GM12878 (cell line): ENCODE measurements around the gene BICRAL. TPM values are rescaled to one million over a fixed set of nuclear protein-coding genes. Genes with fewer than 3 reads are reported as not detected.

Source experiments
- ATF2 ChIP-seq: IDR thresholded peaks from 2 replicates; pipeline ENCODE4 v1.6.1; 2012; ENCODE audit warnings: low read length, inconsistent platforms
- CEBPB ChIP-seq, 2 experiments: fragments of 150-350 bp in 1 of 2; IDR thresholded peaks; 2 replicates each; pipeline ENCODE4 v1.6.1; 2012 to 2014; ENCODE audit warnings: low read depth in 2 of 2, low read length in 2 of 2, borderline replicate concordance in 1 of 2, inconsistent platforms in 1 of 2
- FOXM1 ChIP-seq: IDR thresholded peaks from 2 replicates; pipeline ENCODE4 v1.6.1; 2012; ENCODE audit warnings: low read depth, mild to moderate bottlenecking, inconsistent platforms, low read length, moderate library complexity
- GABPA ChIP-seq: IDR thresholded peaks from 2 replicates; pipeline ENCODE4 v1.6.1; 2014; ENCODE audit warnings: antibody characterized with exemption, low read depth, mild to moderate bottlenecking, inconsistent platforms
- MTA2 ChIP-seq: fragments of 450-650 bp; IDR thresholded peaks from 2 replicates; pipeline ENCODE4 v1.6.1; 2016; ENCODE audit warnings: low read depth, mild to moderate bottlenecking, moderate library complexity
- NFYA ChIP-seq: IDR thresholded peaks from 2 replicates; pipeline ENCODE4 v1.6.1; 2011; ENCODE audit warnings: low read depth, mild to moderate bottlenecking, low read length, improper control_type of control experiment, borderline replicate concordance
- NR2C1 ChIP-seq: fragments of 450-650 bp; IDR thresholded peaks from 2 replicates; pipeline ENCODE4 v1.6.1; 2017; ENCODE audit warnings: antibody characterized with exemption, mild to moderate bottlenecking, moderate library complexity
- NR2C2 ChIP-seq: IDR thresholded peaks from 2 replicates; pipeline ENCODE4 v1.6.1; 2011; ENCODE audit warnings: borderline replicate concordance, low read depth; ENCODE audit not compliant: control insufficient read depth, insufficient read length
- POLR2AphosphoS2 ChIP-seq: IDR thresholded peaks from 2 replicates; pipeline ENCODE4 v1.6.1; 2011; ENCODE audit warnings: low read depth, mild to moderate bottlenecking, low read length, improper control_type of control experiment, moderate library complexity
- PRDM15 ChIP-seq: fragments of 450-650 bp; formaldehyde crosslinking; IDR thresholded peaks from 2 replicates; pipeline ENCODE4 v1.4.0; 2020; ENCODE audit warnings: mild to moderate bottlenecking, moderate library complexity
- RAD21 ChIP-seq: IDR thresholded peaks from 2 replicates; pipeline ENCODE4 v1.6.1; 2011; ENCODE audit warnings: mild to moderate bottlenecking, low read depth, low read length, moderate library complexity; ENCODE audit not compliant: insufficient read depth
- RB1 ChIP-seq: fragments of 450-650 bp; formaldehyde crosslinking; IDR thresholded peaks from 2 replicates; pipeline ENCODE4 v1.6.1; 2017; ENCODE audit warnings: mild to moderate bottlenecking, borderline replicate concordance
- RELB ChIP-seq: fragments of 450-650 bp; IDR thresholded peaks from 2 replicates; pipeline ENCODE4 v1.6.1; 2017; ENCODE audit warnings: low read depth, mild to moderate bottlenecking, moderate library complexity
- SIN3A ChIP-seq: IDR thresholded peaks from 2 replicates; pipeline ENCODE4 v1.6.1; 2012; ENCODE audit warnings: low read depth, low read length, improper control_type of control experiment
- SIX5 ChIP-seq: IDR thresholded peaks from 2 replicates; pipeline ENCODE4 v1.6.1; 2011; ENCODE audit warnings: mild to moderate bottlenecking, low read depth, low read length, moderate library complexity; ENCODE audit not compliant: severe bottlenecking
- SP1 ChIP-seq: IDR thresholded peaks from one replicate; pipeline ENCODE4 v1.6.1; 2011; ENCODE audit warnings: low read depth, low read length
- polyA plus RNA-seq, 11 experiments: library from polyadenylated mRNA; depleted of rRNA in 4 of 11; unstranded in 6 of 11; stranded (reverse) in 5 of 11; fragments of >200 nt; fragmentation: Nextera tagmentation in 4 of 11; fragmentation: Illumina TruSeq in 1 of 11; extraction: Ambion mirVana in 4 of 11; extraction: Trizol in 1 of 11; gene quantifications; 1 replicate in 1 of 11; 2 replicates in 10 of 11; pipeline versions ENCODE4 v1.2.1 to v1.2.3, GENCODE V29; 2011 to 2016; ENCODE audit warnings: inconsistent platforms in 2 of 11, missing spikeins in 2 of 11, low read depth in 1 of 11
- total RNA-seq, 4 experiments: library from RNA; depleted of rRNA in 3 of 4; stranded (reverse); fragments of >200 nt in 3 of 4; fragmentation: Illumina TruSeq in 1 of 4; extraction: Trizol in 1 of 4; gene quantifications; 2 replicates each; pipeline versions ENCODE4 v1.2.1 to v1.2.3, GENCODE V29; 2013 to 2021
- TF ChIP-seq, protein P1 (sequence below): fragments of 150-350 bp; IDR thresholded peaks from 2 replicates; pipeline ENCODE4 v1.6.1; 2014; ENCODE audit warnings: mild to moderate bottlenecking, low read depth, low read length
- TF ChIP-seq, protein P2 (sequence below): fragments of 450-650 bp; IDR thresholded peaks from 2 replicates; pipeline ENCODE4 v1.6.1; 2017; ENCODE audit warnings: borderline replicate concordance

The BICRAL gene
- total and polyA plus RNA-seq, 10 of the 15 experiments (the other 5 are each of a cell fraction or from before 2014, with no cell fraction given), result 1.9 to 16.6 (median 8.5) TPM

DNA sequence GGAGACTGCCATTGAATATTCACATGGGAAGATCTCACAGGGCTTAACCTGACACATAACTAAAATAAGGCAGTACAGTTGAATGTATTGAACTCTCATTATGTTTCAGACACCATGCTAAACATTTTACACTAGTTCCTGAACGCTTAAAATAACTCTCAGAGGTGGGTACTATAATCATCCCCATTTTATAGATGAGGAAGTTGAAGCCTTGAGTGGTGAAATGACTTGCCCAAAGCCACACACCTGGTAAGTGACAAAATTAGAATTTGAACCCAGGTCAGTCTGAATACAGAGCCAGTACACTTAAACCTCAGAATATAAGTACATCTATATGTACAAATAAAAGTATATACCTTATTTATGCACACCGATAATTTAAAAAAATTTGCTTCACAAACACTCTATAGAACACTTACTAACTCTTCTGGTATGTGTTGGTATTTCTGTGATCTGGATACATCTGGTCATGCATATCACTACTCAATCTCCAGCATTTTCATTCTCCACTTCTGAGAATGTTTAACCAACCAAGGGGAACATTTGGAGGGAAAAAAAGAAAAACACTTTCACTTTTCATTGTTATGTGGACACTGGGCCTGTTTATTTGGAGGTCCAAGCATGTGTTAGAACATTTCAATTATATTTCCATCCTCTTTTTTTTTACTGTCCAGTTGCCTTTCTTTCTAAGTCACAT is 4.6 kb upstream of the BICRAL start (continued):
- TF ChIP-seq RELB, result peak; percentile 59
- peak; percentile 93 for TF ChIP-seq ATF2
- peak; percentile 52; the same call in 1 of the 2 replicates for TF ChIP-seq MTA2
- no peak for TF ChIP-seq SIX5
- TF ChIP-seq, protein P1, sequence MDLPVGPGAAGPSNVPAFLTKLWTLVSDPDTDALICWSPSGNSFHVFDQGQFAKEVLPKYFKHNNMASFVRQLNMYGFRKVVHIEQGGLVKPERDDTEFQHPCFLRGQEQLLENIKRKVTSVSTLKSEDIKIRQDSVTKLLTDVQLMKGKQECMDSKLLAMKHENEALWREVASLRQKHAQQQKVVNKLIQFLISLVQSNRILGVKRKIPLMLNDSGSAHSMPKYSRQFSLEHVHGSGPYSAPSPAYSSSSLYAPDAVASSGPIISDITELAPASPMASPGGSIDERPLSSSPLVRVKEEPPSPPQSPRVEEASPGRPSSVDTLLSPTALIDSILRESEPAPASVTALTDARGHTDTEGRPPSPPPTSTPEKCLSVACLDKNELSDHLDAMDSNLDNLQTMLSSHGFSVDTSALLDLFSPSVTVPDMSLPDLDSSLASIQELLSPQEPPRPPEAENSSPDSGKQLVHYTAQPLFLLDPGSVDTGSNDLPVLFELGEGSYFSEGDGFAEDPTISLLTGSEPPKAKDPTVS, result no peak
- TF ChIP-seq NFYA, result no peak
- no peak; the same call in 1 of the 2 replicates for TF ChIP-seq GABPA
- TF ChIP-seq FOXM1, result peak; percentile 81; the same call in 1 of the 2 replicates
- no peak for TF ChIP-seq RAD21
- TF ChIP-seq RB1, result no peak
- no peak for TF ChIP-seq SIN3A
- no peak for TF ChIP-seq NR2C2
- no peak for TF ChIP-seq NR2C1
- peak in 1 of 2 experiments; percentile 50; a peak in 1 of 4 replicates for TF ChIP-seq CEBPB (IDR thresholded peaks at IDR 0.05; ENCODE audit: borderline replicate concordance in 1 of 2, low read depth in 2 of 2, low read length in 2 of 2)
- TF ChIP-seq PRDM15 (CRISPR knock-in tag), result no peak
- no peak for TF ChIP-seq SP1
- TF ChIP-seq, protein P2, sequence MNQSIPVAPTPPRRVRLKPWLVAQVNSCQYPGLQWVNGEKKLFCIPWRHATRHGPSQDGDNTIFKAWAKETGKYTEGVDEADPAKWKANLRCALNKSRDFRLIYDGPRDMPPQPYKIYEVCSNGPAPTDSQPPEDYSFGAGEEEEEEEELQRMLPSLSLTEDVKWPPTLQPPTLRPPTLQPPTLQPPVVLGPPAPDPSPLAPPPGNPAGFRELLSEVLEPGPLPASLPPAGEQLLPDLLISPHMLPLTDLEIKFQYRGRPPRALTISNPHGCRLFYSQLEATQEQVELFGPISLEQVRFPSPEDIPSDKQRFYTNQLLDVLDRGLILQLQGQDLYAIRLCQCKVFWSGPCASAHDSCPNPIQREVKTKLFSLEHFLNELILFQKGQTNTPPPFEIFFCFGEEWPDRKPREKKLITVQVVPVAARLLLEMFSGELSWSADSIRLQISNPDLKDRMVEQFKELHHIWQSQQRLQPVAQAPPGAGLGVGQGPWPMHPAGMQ, result no peak
- no peak for TF ChIP-seq POLR2AphosphoS2
